ENCODE measurements around the gene CDK5R2.

Gene CDK5R2

GRCh38 chr2:219009294-219009693 is 49.8 kb downstream of the CDK5R2 start:
- DNase-seq = no peak

- DNase-seq = no peak
These were observed 50.8 kb downstream of the CDK5R2 start for GRCh38 chr2:219010162-219010756.

- DNase-seq = no peak
These were observed 51.4 kb downstream of the CDK5R2 start for GRCh38 chr2:219010873-219011272.

Measured in effector CD4-positive, alpha-beta T cell (primary cell).